Fibroblast of lung (primary cell): ENCODE results near the gene ONECUT1. TPM values are rescaled to one million over a fixed set of nuclear protein-coding genes. Genes with fewer than 3 reads are reported as not detected.

Experiments
- DNase-seq, 2 donors: peaks; one replicate each; pipeline versions ENCODE4 v3.0.0 to v3.0.0-alpha.2; 2010; ENCODE audit warnings: low read depth in 2 of 2
- H2AFZ ChIP-seq: 2 replicates; pipeline ENCODE4 v1.5.1; 2012; ENCODE audit warnings: low read length, control low read depth, inconsistent platforms
- H3K27ac ChIP-seq: 2 replicates; pipeline ENCODE4 v1.5.1; 2011; ENCODE audit warnings: low read length, control low read depth; ENCODE audit not compliant: insufficient read depth
- H3K27me3 ChIP-seq: 2 replicates; pipeline ENCODE4 v1.5.1; 2011; ENCODE audit warnings: mild to moderate bottlenecking, low read length; ENCODE audit not compliant: control insufficient read depth, insufficient read depth
- H3K36me3 ChIP-seq: 2 replicates; pipeline ENCODE4 v1.5.1; 2011; ENCODE audit warnings: low read length; ENCODE audit not compliant: control insufficient read depth, insufficient read depth
- H3K4me1 ChIP-seq: 2 replicates; pipeline ENCODE4 v1.5.1; 2011; ENCODE audit warnings: low read length; ENCODE audit not compliant: control insufficient read depth, insufficient read depth; ENCODE audit errors: extremely low read depth
- H3K4me2 ChIP-seq: 2 replicates; pipeline ENCODE4 v1.5.1; 2011; ENCODE audit warnings: low read length, control low read depth; ENCODE audit not compliant: insufficient read depth; ENCODE audit errors: extremely low read depth
- H3K4me3 ChIP-seq, 4 experiments: fragments of 200-600 bp in 1 of 4; sonication (generic) in 1 of 4; replicated peaks in 1 of 4; 2 replicates each; pipeline ENCODE4 v1.5.1; 2011 to 2016; ENCODE audit warnings: low read length in 4 of 4, low read depth in 3 of 4, mild to moderate bottlenecking in 3 of 4, control low read depth in 2 of 4, inconsistent platforms in 1 of 4, mixed read lengths in 1 of 4; ENCODE audit not compliant: insufficient read depth in 1 of 4; ENCODE audit errors: control extremely low read depth in 1 of 4
- H3K79me2 ChIP-seq: 2 replicates; pipeline ENCODE4 v1.5.1; 2012; ENCODE audit warnings: mild to moderate bottlenecking, low read length, inconsistent platforms; ENCODE audit not compliant: control insufficient read depth, insufficient read depth
- H3K9ac ChIP-seq: 2 replicates; pipeline ENCODE4 v1.5.1; 2011; ENCODE audit warnings: mild to moderate bottlenecking, low read length, control low read depth; ENCODE audit not compliant: insufficient read depth
- H3K9me3 ChIP-seq: 2 replicates; pipeline ENCODE4 v1.5.1; 2012; ENCODE audit warnings: low read depth, low read length; ENCODE audit not compliant: control insufficient read depth, insufficient read depth
- H4K20me1 ChIP-seq: 2 replicates; pipeline ENCODE4 v1.5.1; 2011; ENCODE audit warnings: low read length; ENCODE audit not compliant: control insufficient read depth, insufficient read depth; ENCODE audit errors: extremely low read depth
- EZH2 ChIP-seq: IDR thresholded peaks from 2 replicates; pipeline ENCODE4 v1.5.1; 2012; ENCODE audit warnings: low read length, control low read depth, mild to moderate bottlenecking; ENCODE audit errors: missing control alignments
- polyA plus RNA-seq, 2 donors: library from polyadenylated mRNA; depleted of rRNA in 1 of 2; stranded (reverse) in 1 of 2; unstranded in 1 of 2; fragments of >200 nt; gene quantifications; 2 replicates each; pipeline ENCODE4 v1.2.1, GENCODE V29; 2011 to 2012; ENCODE audit warnings: missing spikeins in 1 of 2
- total RNA-seq: library from RNA; depleted of rRNA; stranded (reverse); fragments of >200 nt; gene quantifications from 2 replicates; pipeline ENCODE4 v1.2.1, GENCODE V29; 2014
- TF ChIP-seq, protein P1 (sequence below), 2 donors: IDR thresholded peaks in 1 of 2; conservative IDR thresholded peaks in 1 of 2; 1 replicate in 1 of 2; 2 replicates in 1 of 2; pipeline ENCODE4 v1.5.1; 2011 to 2012; ENCODE audit warnings: low read length in 2 of 2, control low read depth in 1 of 2, inconsistent platforms in 1 of 2, low read depth in 1 of 2, mild to moderate bottlenecking in 1 of 2

The ONECUT1 gene
- total and polyA plus RNA-seq, 2 donors (not counting 1 experiment from before 2014, with no cell fraction given): not detected

DNA sequence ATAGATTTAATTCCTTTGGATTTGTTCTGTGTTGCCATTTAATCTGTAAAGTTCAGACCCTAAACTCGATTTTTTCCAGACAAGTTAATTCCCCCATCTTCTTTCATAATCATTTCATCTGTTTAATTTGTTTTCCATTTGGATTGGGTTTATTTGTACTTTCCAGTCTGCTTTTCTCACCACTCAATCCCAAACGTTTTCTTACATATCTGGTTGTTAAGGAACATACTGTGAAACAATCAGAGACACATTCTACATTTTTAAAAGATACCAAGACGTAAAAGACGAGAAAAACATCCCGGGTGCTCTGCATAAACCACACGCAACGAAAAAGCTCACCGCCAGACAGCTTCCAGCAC, 13.0 kb upstream of the ONECUT1 start:
- Histone ChIP-seq H3K9ac (no peak overlapping the region), H3K36me3 (no peaks in the 10 kb centered on the region), H2AFZ (no peak overlapping the region), H4K20me1 (no peaks in the 10 kb centered on the region), H3K27me3 (peaks cover 79% of the 10 kb centered on the region), H3K4me1 (no peaks in the 10 kb centered on the region), H3K27ac (no peak overlapping the region), H3K4me2 (no peak overlapping the region), H3K9me3 (no peaks in the 10 kb centered on the region), H3K79me2 (no peaks in the 10 kb centered on the region), H3K4me3 (no peak overlapping the region)
- TF ChIP-seq, protein P1, sequence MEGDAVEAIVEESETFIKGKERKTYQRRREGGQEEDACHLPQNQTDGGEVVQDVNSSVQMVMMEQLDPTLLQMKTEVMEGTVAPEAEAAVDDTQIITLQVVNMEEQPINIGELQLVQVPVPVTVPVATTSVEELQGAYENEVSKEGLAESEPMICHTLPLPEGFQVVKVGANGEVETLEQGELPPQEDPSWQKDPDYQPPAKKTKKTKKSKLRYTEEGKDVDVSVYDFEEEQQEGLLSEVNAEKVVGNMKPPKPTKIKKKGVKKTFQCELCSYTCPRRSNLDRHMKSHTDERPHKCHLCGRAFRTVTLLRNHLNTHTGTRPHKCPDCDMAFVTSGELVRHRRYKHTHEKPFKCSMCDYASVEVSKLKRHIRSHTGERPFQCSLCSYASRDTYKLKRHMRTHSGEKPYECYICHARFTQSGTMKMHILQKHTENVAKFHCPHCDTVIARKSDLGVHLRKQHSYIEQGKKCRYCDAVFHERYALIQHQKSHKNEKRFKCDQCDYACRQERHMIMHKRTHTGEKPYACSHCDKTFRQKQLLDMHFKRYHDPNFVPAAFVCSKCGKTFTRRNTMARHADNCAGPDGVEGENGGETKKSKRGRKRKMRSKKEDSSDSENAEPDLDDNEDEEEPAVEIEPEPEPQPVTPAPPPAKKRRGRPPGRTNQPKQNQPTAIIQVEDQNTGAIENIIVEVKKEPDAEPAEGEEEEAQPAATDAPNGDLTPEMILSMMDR (conservative IDR thresholded peaks at IDR 0.05 in 1 of 2, IDR thresholded peaks at IDR 0.05 in 1 of 2; ENCODE audit: low read depth in 1 of 2, low read length in 2 of 2): no peak
- no peak for TF ChIP-seq EZH2
- no peak for DNase-seq

DNA sequence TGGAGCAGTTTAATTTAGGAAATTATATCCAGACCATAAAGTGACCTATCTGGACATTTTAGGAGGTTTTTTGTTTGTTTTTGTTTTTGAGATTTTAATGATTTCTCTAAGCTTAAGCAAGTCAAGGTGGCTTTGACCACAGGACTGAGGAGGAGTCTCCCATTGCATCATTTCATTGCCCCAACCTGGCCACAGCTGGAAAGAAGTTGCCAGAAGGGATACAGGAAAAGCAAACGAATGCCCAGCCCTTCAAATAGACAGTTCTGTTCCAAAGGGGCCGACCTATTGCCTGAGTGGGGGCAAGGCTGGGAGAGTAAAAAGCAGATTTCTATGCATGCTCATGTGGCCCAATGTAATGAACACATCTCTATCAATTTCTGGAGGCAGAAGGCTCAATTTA, 12.0 kb upstream of the ONECUT1 start:
- Histone ChIP-seq H3K4me1 (no peaks in the 10 kb centered on the region), H2AFZ (no peak overlapping the region), H3K4me2 (no peak overlapping the region), H3K9ac (no peak overlapping the region), H3K36me3 (no peaks in the 10 kb centered on the region), H3K27me3 (peaks cover 89% of the 10 kb centered on the region), H3K27ac (no peak overlapping the region), H4K20me1 (no peaks in the 10 kb centered on the region), H3K4me3 (no peak overlapping the region), H3K9me3 (no peaks in the 10 kb centered on the region), H3K79me2 (no peaks in the 10 kb centered on the region)
- TF ChIP-seq, protein P1 (conservative IDR thresholded peaks at IDR 0.05 in 1 of 2, IDR thresholded peaks at IDR 0.05 in 1 of 2; ENCODE audit: low read depth in 1 of 2, low read length in 2 of 2): no peak
- TF ChIP-seq EZH2: no peak
- no peak for DNase-seq

DNA sequence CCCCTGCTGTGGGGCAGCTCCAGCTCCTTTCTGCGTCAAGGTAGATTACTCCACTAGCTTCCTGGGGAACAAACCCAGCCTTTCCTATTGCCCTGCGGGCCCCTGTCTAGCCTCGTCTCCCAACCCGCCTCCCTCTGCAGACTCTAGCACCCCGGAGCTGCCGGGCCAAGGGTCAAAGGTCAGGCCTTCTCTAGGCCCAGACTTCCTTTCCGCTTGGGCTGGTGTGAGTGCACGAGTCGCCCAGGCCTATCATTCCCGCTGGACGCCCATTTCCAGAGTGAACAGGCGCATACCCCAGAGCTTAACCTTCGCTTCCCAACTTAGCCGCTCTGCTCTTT, 11.6 kb upstream of the ONECUT1 start:
- TF ChIP-seq EZH2: no peak
- TF ChIP-seq, protein P1 (conservative IDR thresholded peaks at IDR 0.05 in 1 of 2, IDR thresholded peaks at IDR 0.05 in 1 of 2; ENCODE audit: low read depth in 1 of 2, low read length in 2 of 2): no peak
- no peaks in the 10 kb centered on the region for H3K36me3 ChIP-seq
- no peak overlapping the region for H3K27ac ChIP-seq
- H3K9me3 ChIP-seq: no peaks in the 10 kb centered on the region
- H3K9ac ChIP-seq: no peak overlapping the region
- no peaks in the 10 kb centered on the region for H3K79me2 ChIP-seq
- peaks cover 89% of the 10 kb centered on the region for H3K27me3 ChIP-seq
- no peaks in the 10 kb centered on the region for H3K4me1 ChIP-seq
- DNase-seq: no peak
- H2AFZ ChIP-seq: no peak overlapping the region
- H3K4me3 ChIP-seq: no peak overlapping the region
- no peak overlapping the region for H3K4me2 ChIP-seq
- no peaks in the 10 kb centered on the region for H4K20me1 ChIP-seq
